GM13976 (cell line): ENCODE data around the gene PLG.
"Not testable (repeated sequence)": the region's sequence is repeated elsewhere in the genome, so short reads cannot be mapped to it uniquely, and the experiment has no call there.

ENCODE experiments used
- DNase-seq: peaks from one replicate; pipeline ENCODE4 v3.0.0; 2012; ENCODE audit warnings: low spot score
- CTCF ChIP-seq: IDR thresholded peaks from 2 replicates; pipeline ENCODE4 v1.5.1; 2012; ENCODE audit warnings: borderline replicate concordance, mild to moderate bottlenecking; ENCODE audit not compliant: insufficient read depth; ENCODE audit errors: extremely low read depth, missing control alignments, control extremely low read depth
- in situ Hi-C: fragments of 300-500 bp; cut with MboI; formaldehyde crosslinking; loops from one replicate; pipeline ENCODE4 v1.12.0; 2022; ENCODE audit warnings: low sequenced_read_pairs, mixed read lengths, inconsistent platforms; ENCODE audit not compliant: unreplicated experiment

Gene PLG

DNA sequence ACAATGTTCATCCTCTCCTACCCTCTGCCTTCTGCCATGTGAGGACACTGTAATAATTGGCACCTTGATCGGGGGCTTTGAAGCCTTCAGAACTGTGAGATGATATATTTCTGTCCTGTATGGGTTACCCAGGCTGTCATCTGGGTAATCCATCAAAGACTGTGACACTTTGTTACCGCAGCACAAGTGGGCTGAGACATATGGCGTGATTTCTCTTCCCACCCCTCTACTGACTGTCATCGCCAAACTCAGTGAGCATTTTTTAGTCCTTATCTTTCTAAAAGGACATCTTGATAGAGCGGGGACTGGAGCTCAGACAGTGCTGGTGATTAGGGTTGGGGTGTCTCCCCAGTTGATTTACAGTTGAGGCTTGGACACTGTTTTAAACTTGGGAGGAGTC, 10.4 kb upstream of the PLG start:
- in situ Hi-C loops = no loop called here
- no peak for DNase-seq
- TF ChIP-seq CTCF = no peak

- in situ Hi-C loops = no loop called here
- TF ChIP-seq CTCF = no peak
- no peak for DNase-seq
Measured at GRCh38 chr6:160692369-160692959, 9.6 kb upstream of the PLG start.

GRCh38 chr6:160695025-160695424, 7.0 kb upstream of the PLG start:
- in situ Hi-C loops, DNase-seq: not testable (repeated sequence)

GRCh38 chr6:160695622-160696021, 6.4 kb upstream of the PLG start:
- DNase-seq, in situ Hi-C loops: not testable (repeated sequence)

- in situ Hi-C loops, DNase-seq: not testable (repeated sequence)
Measured at GRCh38 chr6:160696884-160697283, 5.2 kb upstream of the PLG start.

- DNase-seq = no peak
Measured at GRCh38 chr6:160697826-160698225, 4.2 kb upstream of the PLG start.

DNA sequence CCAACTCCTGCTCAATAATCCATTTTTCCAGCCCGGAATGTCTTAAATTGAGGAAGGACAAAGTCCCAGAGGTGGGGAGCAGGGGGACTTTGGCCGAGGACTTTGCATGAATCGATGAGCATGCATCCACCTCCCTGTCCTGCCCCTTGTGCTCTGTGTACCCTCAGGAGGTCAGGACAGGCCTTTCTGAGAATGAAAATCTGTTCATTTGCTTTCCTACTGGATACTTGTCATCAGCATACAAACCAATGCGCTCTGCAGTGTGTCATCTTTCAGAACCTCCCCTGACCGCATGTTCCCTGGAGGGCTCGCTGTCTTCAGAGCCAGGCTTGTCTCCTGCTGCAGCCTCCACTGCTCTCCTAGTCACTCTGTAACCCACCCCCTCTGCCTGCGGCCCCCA, 2.6 kb downstream of the PLG start:
- in situ Hi-C loops = not testable (repeated sequence)

More at GRCh38 chr6:160697826-160698225, 4.2 kb upstream of the PLG start:
- no peak for TF ChIP-seq CTCF
- in situ Hi-C loops = no loop called here

GRCh38 chr6:160708993-160709392, 6.9 kb downstream of the PLG start:
- in situ Hi-C loops, DNase-seq: not testable (repeated sequence)

More for the DNA sequence above, 2.6 kb downstream of the PLG start:
- DNase-seq = not testable (repeated sequence)

- no peak for DNase-seq
- in situ Hi-C loops = no loop called here
- TF ChIP-seq CTCF = no peak
Measured at GRCh38 chr6:160714731-160715316, 12.8 kb downstream of the PLG start.
